ENCODE results near the gene TBC1D22A.

GRCh38 chr22:47221840-47222615, 459.6 kb downstream of the TBC1D22A start:
- no peak for TF ChIP-seq CTCF (IDR thresholded peaks at IDR 0.05 in 2 of 3, conservative IDR thresholded peaks at IDR 0.05 in 1 of 3; ENCODE audit: borderline replicate concordance in 1 of 3, insufficient read depth in 1 of 3, low read depth in 2 of 3, low read length in 2 of 3)
- TF ChIP-seq POLR2A (IDR thresholded peaks at IDR 0.05; ENCODE audit: borderline replicate concordance, extremely low read depth, insufficient read depth, insufficient read length), result no peak
- no peak for TF ChIP-seq EZH2phosphoT487 (IDR thresholded peaks at IDR 0.05; ENCODE audit: borderline replicate concordance)
- no peak for TF ChIP-seq RAD21 (IDR thresholded peaks at IDR 0.05; ENCODE audit: low read depth)
- TF ChIP-seq EZH2 (IDR thresholded peaks at IDR 0.05), result no peak
- no peak for TF ChIP-seq SP1 (IDR thresholded peaks at IDR 0.05; ENCODE audit: low read depth)
- no peak for TF ChIP-seq SRF (IDR thresholded peaks at IDR 0.05; ENCODE audit: low read depth)
- no peak for TF ChIP-seq SIN3A (IDR thresholded peaks at IDR 0.05; ENCODE audit: low read depth)
- no peak for TF ChIP-seq ZNF274 (IDR thresholded peaks at IDR 0.05; ENCODE audit: low read depth, low read length)
- TF ChIP-seq ZBTB33 (IDR thresholded peaks at IDR 0.05; ENCODE audit: extremely low read depth, insufficient replicate concordance, low read length), result no peak
- no peak for TF ChIP-seq MAX (IDR thresholded peaks at IDR 0.05)
- TF ChIP-seq CBX3 (IDR thresholded peaks at IDR 0.05; ENCODE audit: low read depth), result no peak
